HG03064 (cell line): ENCODE results near the gene COL11A2.

Source experiments
- ATAC-seq: cut with Tn5 transposase; IDR thresholded peaks from one replicate; pipeline ENCODE4 v1.9.1; 2021; ENCODE audit warnings: low read depth; ENCODE audit not compliant: unreplicated experiment

COL11A2 gene

GRCh38 chr6:33193619-33194018 is 1.4 kb upstream of the COL11A2 start:
- ATAC-seq = no peak

GRCh38 chr6:33192671-33193602 is 670 bp upstream of the COL11A2 start:
- no peak for ATAC-seq

- no peak for ATAC-seq
Measured at GRCh38 chr6:33191383-33192104, 723 bp downstream of the COL11A2 start.

- ATAC-seq = no peak
Measured at GRCh38 chr6:33190504-33191107, 1.7 kb downstream of the COL11A2 start.

GRCh38 chr6:33189625-33190448 is 2.4 kb downstream of the COL11A2 start:
- no peak for ATAC-seq

- ATAC-seq = no peak
Measured at GRCh38 chr6:33189164-33189563, 3.1 kb downstream of the COL11A2 start.

GRCh38 chr6:33187809-33188208 is 4.5 kb downstream of the COL11A2 start:
- ATAC-seq = no peak

- ATAC-seq = no peak
Measured at GRCh38 chr6:33185654-33186187, 6.5 kb downstream of the COL11A2 start.

- ATAC-seq = no peak
Measured at GRCh38 chr6:33185190-33185589, 7.1 kb downstream of the COL11A2 start.

GRCh38 chr6:33183071-33183683 is 9.1 kb downstream of the COL11A2 start:
- ATAC-seq = no peak

- no peak for ATAC-seq
Measured at GRCh38 chr6:33181141-33181540, 11.1 kb downstream of the COL11A2 start.

GRCh38 chr6:33178755-33179475 is 13.4 kb downstream of the COL11A2 start:
- no peak for ATAC-seq

- no peak for ATAC-seq
Measured at GRCh38 chr6:33177552-33178446, 14.5 kb downstream of the COL11A2 start.

GRCh38 chr6:33176906-33177305 is 15.4 kb downstream of the COL11A2 start:
- ATAC-seq = no peak

GRCh38 chr6:33175436-33176069 is 16.7 kb downstream of the COL11A2 start:
- no peak for ATAC-seq

GRCh38 chr6:33174784-33175183 is 17.5 kb downstream of the COL11A2 start:
- no peak for ATAC-seq

GRCh38 chr6:33173535-33174180 is 18.6 kb downstream of the COL11A2 start:
- ATAC-seq = no peak
